WTC11 (cell line): ENCODE data around the gene COPB2. TPM values are rescaled to one million over a fixed set of nuclear protein-coding genes. Genes with fewer than 3 reads are reported as not detected.

ENCODE experiments used
- ATAC-seq: fragments of 200-7000 bp; cut with Tn5 transposase; 2 replicates; pipeline ENCODE4 v1.10.0; 2021; ENCODE audit warnings: mild to moderate bottlenecking, moderate library complexity
- CTCF ChIA-PET: fragments of 300-600 bp; sonication (Branson Sonifier 250); formaldehyde crosslinking; loops from one replicate; lab custom pipeline; 2021; ENCODE audit warnings: antibody characterized with exemption; lab: Charles Lee
- POLR2A ChIA-PET: fragments of 350-600 bp; sonication (Branson Sonifier 250); formaldehyde crosslinking; loops from one replicate; lab custom pipeline; 2021; ENCODE audit warnings: antibody characterized with exemption; lab: Charles Lee
- DNase-seq: peaks from one replicate; pipeline ENCODE4 v3.0.0; 2021; ENCODE audit warnings: low spot score
- H3K27ac Mint-ChIP-seq: 2 replicates; pipeline ENCODE4 v1.8.0; 2021; ENCODE audit warnings: mixed read lengths
- H3K27me3 Mint-ChIP-seq: 2 replicates; pipeline ENCODE4 v1.8.0; 2021; ENCODE audit warnings: low read depth, mild to moderate bottlenecking, moderate library complexity, mixed read lengths
- H3K36me3 Mint-ChIP-seq: 2 replicates; pipeline ENCODE4 v1.8.0; 2021; ENCODE audit warnings: mixed read lengths
- H3K4me1 Mint-ChIP-seq: 2 replicates; pipeline ENCODE4 v1.8.0; 2022; ENCODE audit warnings: mixed read lengths
- H3K4me3 Mint-ChIP-seq: 2 replicates; pipeline ENCODE4 v1.8.0; 2021; ENCODE audit warnings: mild to moderate bottlenecking, moderate library complexity, mixed read lengths
- H3K9me3 Mint-ChIP-seq: 2 replicates; pipeline ENCODE4 v1.8.0; 2021; ENCODE audit warnings: mixed read lengths
- ATF3 ChIP-seq: sonication (generic); formaldehyde crosslinking; conservative IDR thresholded peaks from 2 replicates; pipeline ENCODE4 v1.8.1; 2022; ENCODE audit warnings: mild to moderate bottlenecking, missing genetic modification reagents
- ATF6 ChIP-seq: sonication (generic); formaldehyde crosslinking; IDR thresholded peaks from 2 replicates; pipeline ENCODE4 v1.8.1; 2023; ENCODE audit warnings: mild to moderate bottlenecking, missing genetic modification reagents
- CBFB ChIP-seq: sonication (generic); formaldehyde crosslinking; IDR thresholded peaks from 2 replicates; pipeline ENCODE4 v1.8.1; 2022; ENCODE audit warnings: mild to moderate bottlenecking, low read depth, missing genetic modification reagents
- CDX4 ChIP-seq: fragments of 250-450 bp; sonication (Bioruptor Pico); IDR thresholded peaks from 2 replicates; pipeline ENCODE4 v1.9.0; 2021; ENCODE audit warnings: moderate library complexity, mild to moderate bottlenecking, inconsistent platforms, borderline replicate concordance
- CREB1 ChIP-seq: sonication (generic); formaldehyde crosslinking; IDR thresholded peaks from 2 replicates; pipeline ENCODE4 v1.8.0; 2023; ENCODE audit warnings: mild to moderate bottlenecking, missing genetic modification reagents
- CTCF ChIP-seq: fragments of 200-600 bp; IDR thresholded peaks from 2 replicates; pipeline ENCODE4 v1.8.0; 2022; ENCODE audit warnings: antibody characterized with exemption
- E2F4 ChIP-seq: sonication (generic); formaldehyde crosslinking; IDR thresholded peaks from 2 replicates; pipeline ENCODE4 v1.8.1; 2022; ENCODE audit warnings: low read depth, mild to moderate bottlenecking, moderate library complexity, missing genetic modification reagents, borderline replicate concordance
- E2F5 ChIP-seq: sonication (generic); formaldehyde crosslinking; IDR thresholded peaks from 2 replicates; pipeline ENCODE4 v1.8.1; 2022; ENCODE audit warnings: mild to moderate bottlenecking, moderate library complexity, missing genetic modification reagents
- EMX1 ChIP-seq: fragments of 250-450 bp; sonication (Bioruptor Pico); IDR thresholded peaks from 2 replicates; pipeline ENCODE4 v1.8.0; 2021; ENCODE audit warnings: mild to moderate bottlenecking
- MLX ChIP-seq: sonication (generic); formaldehyde crosslinking; IDR thresholded peaks from 2 replicates; pipeline ENCODE4 v1.8.1; 2023; ENCODE audit warnings: mild to moderate bottlenecking, missing genetic modification reagents, moderate library complexity
- NFATC4 ChIP-seq: fragments of 250-450 bp; sonication (Bioruptor Pico); IDR thresholded peaks from 2 replicates; pipeline ENCODE4 v1.9.0; 2021; ENCODE audit warnings: mild to moderate bottlenecking
- NFE2L1 ChIP-seq: sonication (generic); formaldehyde crosslinking; IDR thresholded peaks from 2 replicates; pipeline ENCODE4 v1.8.1; 2023; ENCODE audit warnings: missing genetic modification reagents
- NFYB ChIP-seq: sonication (generic); formaldehyde crosslinking; conservative IDR thresholded peaks from 2 replicates; pipeline ENCODE4 v1.8.0; 2022; ENCODE audit warnings: low read depth, missing genetic modification reagents
- NR3C1 ChIP-seq: sonication (generic); formaldehyde crosslinking; conservative IDR thresholded peaks from 2 replicates; pipeline ENCODE4 v1.8.1; 2023; ENCODE audit warnings: low read depth, mild to moderate bottlenecking, missing genetic modification reagents
- PREB ChIP-seq: sonication (generic); formaldehyde crosslinking; IDR thresholded peaks from 2 replicates; pipeline ENCODE4 v1.8.1; 2022; ENCODE audit warnings: mild to moderate bottlenecking, missing genetic modification reagents, moderate library complexity, borderline replicate concordance
- SMAD4 ChIP-seq: sonication (generic); formaldehyde crosslinking; IDR thresholded peaks from 2 replicates; pipeline ENCODE4 v1.8.0; 2022; ENCODE audit warnings: mild to moderate bottlenecking, missing genetic modification reagents
- ZBTB21 ChIP-seq: sonication (generic); formaldehyde crosslinking; IDR thresholded peaks from 2 replicates; pipeline ENCODE4 v1.8.1; 2023; ENCODE audit warnings: mild to moderate bottlenecking, missing genetic modification reagents, borderline replicate concordance
- ZNF232 ChIP-seq: sonication (generic); formaldehyde crosslinking; IDR thresholded peaks from 2 replicates; pipeline ENCODE4 v1.8.0; 2022; ENCODE audit warnings: mild to moderate bottlenecking, missing genetic modification reagents
- ZNF532 ChIP-seq: fragments of 250-450 bp; sonication (Bioruptor Pico); IDR thresholded peaks from 2 replicates; pipeline ENCODE4 v1.9.0; 2021; ENCODE audit warnings: mild to moderate bottlenecking, borderline replicate concordance
- ZNF671 ChIP-seq: fragments of 250-450 bp; sonication (Bioruptor Pico); IDR thresholded peaks from 2 replicates; pipeline ENCODE4 v1.8.0; 2021; ENCODE audit warnings: mild to moderate bottlenecking
- total RNA-seq: library from RNA; stranded (reverse); gene quantifications from 3 replicates; pipeline ENCODE4 v1.2.3, GENCODE V29; 2021

COPB2 gene
- total RNA-seq, 1 experiment from 2014 or later, result 141 TPM

GRCh38 chr3:139327861-139328260, 61.6 kb downstream of the COPB2 start (continued):
- TF ChIP-seq MLX (CRISPR knock-in tag), result no peak
- no peak for TF ChIP-seq CTCF
- no peak for TF ChIP-seq CREB1 (CRISPR knock-in tag)
- TF ChIP-seq CBFB (CRISPR knock-in tag), result no peak
- TF ChIP-seq SMAD4 (CRISPR knock-in tag), result no peak
- no peak for TF ChIP-seq ATF6 (CRISPR knock-in tag)
- no peak for TF ChIP-seq E2F5
- TF ChIP-seq ZNF671 (CRISPR knock-in tag), result no peak
- no peak for TF ChIP-seq NFATC4 (CRISPR knock-in tag)
- no peak for TF ChIP-seq ZBTB21 (CRISPR knock-in tag)
- TF ChIP-seq ZNF532, result no peak

- peaks cover 4% of the 10 kb centered on the region; the same call in 1 of the 2 replicates for H3K4me1 Mint-ChIP-seq
- peaks cover 45% of the 10 kb centered on the region for H3K27me3 Mint-ChIP-seq
- no peak overlapping the region for H3K4me3 Mint-ChIP-seq
- ATAC-seq, result no peak
- H3K36me3 Mint-ChIP-seq, result no peaks in the 10 kb centered on the region
- no peak overlapping the region for H3K27ac Mint-ChIP-seq
- DNase-seq, result no peak
- H3K9me3 Mint-ChIP-seq, result no peaks in the 10 kb centered on the region
- CTCF ChIA-PET, result interaction anchor here (1.0 to 2.3 kb wide), 3 partner anchors 9 to 216 kb away, joined by 3 to 62 read pairs (median 43); no protein-coding TSS in a partner anchor
- POLR2A ChIA-PET, result no interaction called here
- no peak for TF ChIP-seq E2F5
- no peak for TF ChIP-seq ZNF232 (CRISPR knock-in tag)
- no peak for TF ChIP-seq NR3C1
- no peak for TF ChIP-seq NFYB (CRISPR knock-in tag)
- no peak for TF ChIP-seq CDX4
- no peak for TF ChIP-seq ZBTB21 (CRISPR knock-in tag)
- TF ChIP-seq E2F4 (CRISPR knock-in tag), result no peak
- no peak for TF ChIP-seq ZNF671 (CRISPR knock-in tag)
- TF ChIP-seq NFE2L1, result no peak
- TF ChIP-seq PREB (CRISPR knock-in tag), result no peak
- TF ChIP-seq ATF3 (CRISPR knock-in tag), result no peak
- TF ChIP-seq EMX1 (CRISPR knock-in tag), result no peak
Observed at GRCh38 chr3:139327231-139327630, 62.2 kb downstream of the COPB2 start.
